HG03060 (cell line): ENCODE data around the gene ELMOD1.

ENCODE experiments used
- ATAC-seq: cut with Tn5 transposase; IDR thresholded peaks from one replicate; pipeline ENCODE4 v1.9.1; 2021; ENCODE audit warnings: low read depth, moderate number of reproducible peaks; ENCODE audit not compliant: unreplicated experiment

ELMOD1 gene

GRCh38 chr11:107581147-107581546, 9.8 kb upstream of the ELMOD1 start:
- ATAC-seq: no peak

- no peak for ATAC-seq
Measured at GRCh38 chr11:107583629-107584195, 7.2 kb upstream of the ELMOD1 start.

GRCh38 chr11:107587306-107587979, 3.5 kb upstream of the ELMOD1 start:
- ATAC-seq: no peak

- no peak for ATAC-seq
Measured at GRCh38 chr11:107591378-107592230, 657 bp downstream of the ELMOD1 start.

GRCh38 chr11:107592231-107592590, 1.3 kb downstream of the ELMOD1 start:
- no peak for ATAC-seq

- ATAC-seq: no peak
Measured at GRCh38 chr11:107592813-107593212, 1.9 kb downstream of the ELMOD1 start.

GRCh38 chr11:107593951-107594350, 3.0 kb downstream of the ELMOD1 start:
- no peak for ATAC-seq

GRCh38 chr11:107594736-107595135, 3.8 kb downstream of the ELMOD1 start:
- ATAC-seq: no peak

- no peak for ATAC-seq
Measured at GRCh38 chr11:107598225-107599139, 7.5 kb downstream of the ELMOD1 start.

- no peak for ATAC-seq
Measured at GRCh38 chr11:107605061-107606006, 14.4 kb downstream of the ELMOD1 start.

GRCh38 chr11:107606141-107606540, 15.2 kb downstream of the ELMOD1 start:
- no peak for ATAC-seq

- no peak for ATAC-seq
Measured at GRCh38 chr11:107608809-107609208, 17.9 kb downstream of the ELMOD1 start.

- no peak for ATAC-seq
Measured at GRCh38 chr11:107609400-107610218, 18.7 kb downstream of the ELMOD1 start.

GRCh38 chr11:107612445-107612844, 21.5 kb downstream of the ELMOD1 start:
- no peak for ATAC-seq

GRCh38 chr11:107619926-107620325, 29.0 kb downstream of the ELMOD1 start:
- ATAC-seq: no peak

GRCh38 chr11:107621081-107621480, 30.1 kb downstream of the ELMOD1 start:
- ATAC-seq: no peak

- no peak for ATAC-seq
Measured at GRCh38 chr11:107623183-107623582, 32.2 kb downstream of the ELMOD1 start.

GRCh38 chr11:107624983-107625684, 34.2 kb downstream of the ELMOD1 start:
- ATAC-seq: no peak
